ENCODE results near the gene CYFIP2.

The CYFIP2 gene

DNA sequence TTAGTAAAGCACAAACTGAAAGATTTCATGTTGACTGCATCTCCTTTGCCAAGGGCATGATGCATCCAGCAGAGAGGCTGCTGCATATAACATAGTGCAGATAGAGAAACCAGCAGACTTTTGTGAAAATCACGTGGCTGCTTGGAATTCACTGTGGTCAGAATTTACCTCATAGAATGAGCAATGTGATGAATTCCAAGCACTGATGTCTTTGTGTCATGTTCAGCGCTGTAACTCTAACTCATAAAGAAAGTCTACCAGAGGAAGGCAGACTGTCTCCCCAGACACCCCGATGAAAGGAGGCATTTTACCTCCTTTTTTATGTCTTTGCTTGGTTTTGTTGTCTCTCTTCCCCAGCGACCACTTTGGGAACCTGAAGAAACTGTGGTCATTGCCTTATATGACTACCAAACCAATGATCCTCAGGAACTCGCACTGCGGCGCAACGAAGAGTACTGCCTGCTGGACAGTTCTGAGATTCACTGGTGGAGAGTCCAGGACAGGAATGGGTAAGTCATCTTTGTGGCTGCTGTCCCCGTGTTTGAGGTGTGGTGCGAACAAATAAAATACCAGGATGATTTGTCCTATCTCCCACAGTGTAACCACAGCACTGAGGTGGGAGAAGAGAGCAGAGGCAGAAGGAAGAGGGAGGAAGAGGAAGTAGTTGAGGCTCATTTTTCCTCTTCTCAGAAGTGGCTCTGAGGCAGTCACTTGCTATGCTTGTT lies 43.3 kb upstream of the CYFIP2 start:
- in situ Hi-C loops (cut with HindIII; ENCODE audit: low sequenced_read_pairs), result no loop called here
- peak; percentile 67 for DNase-seq (ENCODE audit: low read depth, low spot score)
- no peak overlapping the region for H3K4me3 ChIP-seq (ENCODE audit: low read depth, low read length)
- TF ChIP-seq, protein P1, sequence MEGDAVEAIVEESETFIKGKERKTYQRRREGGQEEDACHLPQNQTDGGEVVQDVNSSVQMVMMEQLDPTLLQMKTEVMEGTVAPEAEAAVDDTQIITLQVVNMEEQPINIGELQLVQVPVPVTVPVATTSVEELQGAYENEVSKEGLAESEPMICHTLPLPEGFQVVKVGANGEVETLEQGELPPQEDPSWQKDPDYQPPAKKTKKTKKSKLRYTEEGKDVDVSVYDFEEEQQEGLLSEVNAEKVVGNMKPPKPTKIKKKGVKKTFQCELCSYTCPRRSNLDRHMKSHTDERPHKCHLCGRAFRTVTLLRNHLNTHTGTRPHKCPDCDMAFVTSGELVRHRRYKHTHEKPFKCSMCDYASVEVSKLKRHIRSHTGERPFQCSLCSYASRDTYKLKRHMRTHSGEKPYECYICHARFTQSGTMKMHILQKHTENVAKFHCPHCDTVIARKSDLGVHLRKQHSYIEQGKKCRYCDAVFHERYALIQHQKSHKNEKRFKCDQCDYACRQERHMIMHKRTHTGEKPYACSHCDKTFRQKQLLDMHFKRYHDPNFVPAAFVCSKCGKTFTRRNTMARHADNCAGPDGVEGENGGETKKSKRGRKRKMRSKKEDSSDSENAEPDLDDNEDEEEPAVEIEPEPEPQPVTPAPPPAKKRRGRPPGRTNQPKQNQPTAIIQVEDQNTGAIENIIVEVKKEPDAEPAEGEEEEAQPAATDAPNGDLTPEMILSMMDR (IDR thresholded peaks at IDR 0.05; ENCODE audit: low read depth, low read length), result no peak

DNA sequence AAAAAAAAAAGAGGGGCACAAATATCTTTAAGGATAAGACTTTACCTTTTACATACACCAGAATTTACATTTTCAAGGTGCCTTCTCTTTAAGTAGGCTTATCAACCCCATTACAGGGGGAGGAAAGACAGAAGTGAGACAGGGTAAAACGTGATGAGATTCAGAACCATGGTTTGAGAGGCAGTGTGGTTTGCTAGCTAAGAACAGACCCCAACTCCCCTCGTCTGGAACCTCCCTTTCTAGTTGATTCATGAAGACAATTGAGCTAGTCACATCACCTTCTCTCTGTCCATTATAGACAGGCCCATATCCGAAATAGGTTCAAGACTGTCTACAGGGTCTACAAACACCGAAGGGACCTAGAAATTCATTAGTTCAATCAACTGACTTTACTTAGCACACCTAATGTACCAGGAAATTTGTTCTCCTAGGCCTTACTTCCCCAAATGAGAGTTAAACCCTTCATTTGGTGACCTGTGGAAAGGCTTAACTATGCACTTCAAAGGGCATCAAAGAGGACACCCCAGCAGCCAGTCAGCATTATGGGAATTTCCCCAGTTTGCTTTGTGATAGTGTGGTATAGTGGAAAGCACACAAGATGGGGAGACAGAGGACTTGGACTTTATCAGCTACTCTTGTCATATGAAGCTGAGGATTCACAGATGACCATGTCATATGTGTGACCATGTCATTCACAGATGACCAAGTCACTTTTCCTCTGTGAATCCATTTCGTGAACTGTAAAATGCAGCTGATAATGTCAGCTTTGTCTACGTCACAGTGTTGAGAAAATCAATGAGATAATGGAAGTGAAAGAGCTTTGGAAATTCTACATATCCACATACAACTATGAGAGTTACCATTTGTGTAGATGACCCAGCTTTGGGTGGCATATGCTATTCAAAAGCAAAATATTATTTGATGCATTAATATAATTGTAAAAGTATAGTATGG lies 40.2 kb upstream of the CYFIP2 start:
- no peak for DNase-seq (ENCODE audit: low read depth, low spot score)
- no peak overlapping the region for H3K4me3 ChIP-seq (ENCODE audit: low read depth, low read length)
- in situ Hi-C loops (cut with HindIII; ENCODE audit: low sequenced_read_pairs), result no loop called here
- TF ChIP-seq, protein P1 (IDR thresholded peaks at IDR 0.05; ENCODE audit: low read depth, low read length), result no peak

DNA sequence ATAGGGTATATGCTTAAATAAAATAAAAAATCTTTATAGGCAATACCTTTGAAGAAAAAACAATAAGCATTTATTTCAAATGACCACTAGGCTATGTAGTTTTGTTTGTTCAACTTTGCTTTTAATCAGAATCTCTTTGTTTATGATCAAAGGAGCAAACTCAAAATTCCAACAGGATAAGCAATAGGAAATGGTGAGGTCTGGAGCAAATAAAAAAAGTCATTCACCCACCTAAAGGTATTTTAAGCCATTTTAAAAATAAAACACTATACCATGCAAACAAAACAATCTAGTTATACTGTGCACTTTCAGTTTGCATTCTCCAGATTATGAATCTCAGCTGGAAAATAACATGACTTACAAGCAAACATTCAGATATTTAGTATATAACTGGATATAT lies 35.3 kb upstream of the CYFIP2 start:
- H3K4me3 ChIP-seq (ENCODE audit: low read depth, low read length), result no peak overlapping the region
- TF ChIP-seq, protein P1 (IDR thresholded peaks at IDR 0.05; ENCODE audit: low read depth, low read length), result no peak
- DNase-seq (ENCODE audit: low read depth, low spot score), result no peak
- in situ Hi-C loops (cut with HindIII; ENCODE audit: low sequenced_read_pairs), result no loop called here

DNA sequence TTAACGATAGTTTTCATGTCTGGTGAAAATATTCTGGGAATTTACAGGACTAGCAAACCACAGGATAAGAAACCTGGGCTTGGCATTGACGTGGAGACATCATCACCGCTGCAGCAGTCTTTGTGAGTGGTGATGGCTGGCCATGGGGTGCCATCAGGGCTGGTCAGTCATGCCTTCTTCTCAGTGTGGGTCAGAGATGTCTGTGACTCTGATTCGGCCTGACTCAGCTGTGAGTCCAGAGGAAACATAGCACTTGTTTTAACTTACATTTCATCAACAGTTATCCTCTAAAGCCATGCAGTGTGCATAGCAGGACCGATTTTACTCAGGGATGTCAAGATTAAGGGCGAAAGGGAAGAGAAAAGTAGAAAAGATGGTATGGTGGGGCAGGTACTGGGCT lies 33.2 kb upstream of the CYFIP2 start:
- in situ Hi-C loops (cut with HindIII; ENCODE audit: low sequenced_read_pairs), result no loop called here
- no peak for DNase-seq (ENCODE audit: low read depth, low spot score)
- no peak overlapping the region for H3K4me3 ChIP-seq (ENCODE audit: low read depth, low read length)
- TF ChIP-seq, protein P1 (IDR thresholded peaks at IDR 0.05; ENCODE audit: low read depth, low read length), result no peak

DNA sequence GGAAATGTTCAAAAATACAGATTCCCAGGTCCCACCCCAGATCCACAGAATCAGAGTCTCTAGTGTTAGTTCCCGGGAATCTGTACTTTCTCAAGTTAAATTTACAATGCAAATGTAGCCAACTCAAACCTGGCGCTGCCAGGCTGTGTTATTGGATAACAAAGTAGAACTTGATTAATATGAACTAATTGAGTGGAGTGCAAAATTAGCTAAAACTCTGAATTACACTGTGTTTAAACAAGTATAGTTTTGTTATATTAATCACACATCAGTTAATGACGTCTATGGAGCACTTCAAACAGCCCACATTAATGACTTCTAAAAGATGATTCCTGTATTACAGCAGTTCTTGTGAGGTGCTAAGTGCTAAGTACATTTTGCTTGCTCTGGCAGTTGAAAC lies 32.4 kb upstream of the CYFIP2 start:
- H3K4me3 ChIP-seq (ENCODE audit: low read depth, low read length), result no peak overlapping the region
- in situ Hi-C loops (cut with HindIII; ENCODE audit: low sequenced_read_pairs), result no loop called here
- DNase-seq (ENCODE audit: low read depth, low spot score), result no peak
- TF ChIP-seq, protein P1 (IDR thresholded peaks at IDR 0.05; ENCODE audit: low read depth, low read length), result no peak

DNA sequence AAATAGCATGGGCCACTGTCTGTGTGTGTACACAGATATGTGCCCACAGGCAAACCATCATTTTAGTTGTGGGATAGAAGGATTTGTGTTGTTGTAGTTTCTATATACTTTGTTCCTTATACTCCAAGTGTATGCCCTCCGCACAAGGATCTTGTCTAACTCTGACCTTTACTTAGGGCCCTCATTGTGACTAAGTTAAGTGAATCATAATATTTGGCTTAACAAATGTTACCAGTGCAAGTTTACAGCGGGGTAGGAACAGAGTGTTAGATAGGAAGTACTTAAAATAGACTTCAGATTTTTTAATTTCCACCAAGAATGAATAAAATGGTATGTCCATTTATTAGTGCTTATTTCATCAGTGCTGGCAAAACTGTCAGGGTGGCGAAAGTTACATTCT lies 29.5 kb upstream of the CYFIP2 start:
- no peak for DNase-seq (ENCODE audit: low read depth, low spot score)
- in situ Hi-C loops (cut with HindIII; ENCODE audit: low sequenced_read_pairs), result no loop called here
- TF ChIP-seq, protein P1 (IDR thresholded peaks at IDR 0.05; ENCODE audit: low read depth, low read length), result no peak
- H3K4me3 ChIP-seq (ENCODE audit: low read depth, low read length), result no peak overlapping the region

Measured in astrocyte of the spinal cord (primary cell).